Vagina (tissue), 2 donors: ENCODE results near the gene RNF114. TPM values are rescaled to one million over a fixed set of nuclear protein-coding genes. Genes with fewer than 3 reads are reported as not detected.

Experiments
- DNase-seq, 2 donors: peaks; one replicate each; pipeline ENCODE4 v3.0.0-alpha.2; 2017; ENCODE audit errors: extremely low spot score in 2 of 2
- H3K27ac ChIP-seq: fragments of 200-600 bp; sonication (generic); one replicate; pipeline ENCODE4 v1.5.1; 2019
- H3K27me3 ChIP-seq: fragments of 200-600 bp; sonication (generic); one replicate; pipeline ENCODE4 v1.5.1; 2019
- H3K36me3 ChIP-seq, 2 donors: fragments of 200-600 bp; sonication (generic); one replicate each; pipeline ENCODE4 v1.5.1; 2017 to 2019
- H3K4me1 ChIP-seq: fragments of 200-600 bp; sonication (generic); one replicate; pipeline ENCODE4 v1.5.1; 2019
- H3K4me3 ChIP-seq, 2 donors: fragments of 200-600 bp; sonication (generic); 1 replicate in 1 of 2; 2 replicates in 1 of 2; pipeline ENCODE4 v1.5.1; 2016 to 2019
- H3K9me3 ChIP-seq: fragments of 200-600 bp; sonication (generic); one replicate; pipeline ENCODE4 v1.5.1; 2019
- POLR2A ChIP-seq, 2 donors: fragments of 450-650 bp; IDR thresholded peaks; one replicate each; pipeline ENCODE4 v1.6.1; 2017; ENCODE audit warnings: antibody characterized with exemption in 2 of 2, mild to moderate bottlenecking in 2 of 2, moderate library complexity in 2 of 2
- POLR2AphosphoS5 ChIP-seq, 2 donors: sonication (generic); formaldehyde crosslinking; IDR thresholded peaks; one replicate each; pipeline ENCODE4 v1.9.0; 2017; ENCODE audit warnings: antibody characterized with exemption in 2 of 2, mild to moderate bottlenecking in 2 of 2, low read depth in 1 of 2; ENCODE audit not compliant: insufficient read depth in 1 of 2
- intact Hi-C: fragments of 100-400 bp; cut with DNase I; formaldehyde crosslinking; loops from one replicate; pipeline ENCODE4 v1.15.1; 2023
- total RNA-seq: library from RNA; depleted of rRNA; stranded (reverse); fragments of >200 nt; gene quantifications from one replicate; pipeline ENCODE4 v1.2.3, GENCODE V29; 2016
- TF ChIP-seq, protein P1 (sequence below), 3 experiments: fragments of 450-650 bp in 2 of 3; fragments of 200-600 bp in 1 of 3; sonication (generic) in 1 of 3; IDR thresholded peaks; one replicate each; pipeline ENCODE4 v1.5.1; 2017 to 2019; ENCODE audit warnings: antibody characterized with exemption in 3 of 3, mild to moderate bottlenecking in 2 of 3, moderate library complexity in 2 of 3

Gene RNF114
- total RNA-seq, 1 donor from 2014 or later: 153 TPM

DNA sequence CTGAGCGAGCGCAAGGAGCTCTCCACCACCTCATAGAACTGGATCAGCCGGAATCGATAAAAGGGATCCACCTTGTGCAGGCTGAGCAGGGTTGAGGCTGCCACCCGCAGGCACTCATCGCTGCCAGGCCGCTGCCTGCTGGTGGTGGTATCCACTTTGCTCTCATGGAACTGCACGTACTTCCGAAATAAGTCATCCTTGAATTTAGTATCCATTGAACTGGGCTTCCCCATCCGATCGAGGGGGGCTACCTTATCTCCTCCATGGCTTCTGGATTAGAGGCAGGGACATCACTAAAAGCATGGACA lies 28.0 kb upstream of the RNF114 start:
- peaks cover 18% of the 10 kb centered on the region for H3K4me1 ChIP-seq
- peaks cover 0 to 37% of the 10 kb centered on the region in 2 donors for H3K36me3 ChIP-seq
- intact Hi-C loops: no loop called here
- H3K27ac ChIP-seq: no peak overlapping the region
- no peak overlapping the region for H3K4me3 ChIP-seq
- no peaks in the 10 kb centered on the region for H3K27me3 ChIP-seq
- TF ChIP-seq POLR2AphosphoS5 (IDR thresholded peaks at IDR 0.05; ENCODE audit: insufficient read depth in 1 of 2, low read depth in 1 of 2): no peak
- no peak for TF ChIP-seq POLR2A (IDR thresholded peaks at IDR 0.05)
- TF ChIP-seq, protein P1, sequence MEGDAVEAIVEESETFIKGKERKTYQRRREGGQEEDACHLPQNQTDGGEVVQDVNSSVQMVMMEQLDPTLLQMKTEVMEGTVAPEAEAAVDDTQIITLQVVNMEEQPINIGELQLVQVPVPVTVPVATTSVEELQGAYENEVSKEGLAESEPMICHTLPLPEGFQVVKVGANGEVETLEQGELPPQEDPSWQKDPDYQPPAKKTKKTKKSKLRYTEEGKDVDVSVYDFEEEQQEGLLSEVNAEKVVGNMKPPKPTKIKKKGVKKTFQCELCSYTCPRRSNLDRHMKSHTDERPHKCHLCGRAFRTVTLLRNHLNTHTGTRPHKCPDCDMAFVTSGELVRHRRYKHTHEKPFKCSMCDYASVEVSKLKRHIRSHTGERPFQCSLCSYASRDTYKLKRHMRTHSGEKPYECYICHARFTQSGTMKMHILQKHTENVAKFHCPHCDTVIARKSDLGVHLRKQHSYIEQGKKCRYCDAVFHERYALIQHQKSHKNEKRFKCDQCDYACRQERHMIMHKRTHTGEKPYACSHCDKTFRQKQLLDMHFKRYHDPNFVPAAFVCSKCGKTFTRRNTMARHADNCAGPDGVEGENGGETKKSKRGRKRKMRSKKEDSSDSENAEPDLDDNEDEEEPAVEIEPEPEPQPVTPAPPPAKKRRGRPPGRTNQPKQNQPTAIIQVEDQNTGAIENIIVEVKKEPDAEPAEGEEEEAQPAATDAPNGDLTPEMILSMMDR (IDR thresholded peaks at IDR 0.05): no peak
- no peaks in the 10 kb centered on the region for H3K9me3 ChIP-seq
- no peak for DNase-seq

DNA sequence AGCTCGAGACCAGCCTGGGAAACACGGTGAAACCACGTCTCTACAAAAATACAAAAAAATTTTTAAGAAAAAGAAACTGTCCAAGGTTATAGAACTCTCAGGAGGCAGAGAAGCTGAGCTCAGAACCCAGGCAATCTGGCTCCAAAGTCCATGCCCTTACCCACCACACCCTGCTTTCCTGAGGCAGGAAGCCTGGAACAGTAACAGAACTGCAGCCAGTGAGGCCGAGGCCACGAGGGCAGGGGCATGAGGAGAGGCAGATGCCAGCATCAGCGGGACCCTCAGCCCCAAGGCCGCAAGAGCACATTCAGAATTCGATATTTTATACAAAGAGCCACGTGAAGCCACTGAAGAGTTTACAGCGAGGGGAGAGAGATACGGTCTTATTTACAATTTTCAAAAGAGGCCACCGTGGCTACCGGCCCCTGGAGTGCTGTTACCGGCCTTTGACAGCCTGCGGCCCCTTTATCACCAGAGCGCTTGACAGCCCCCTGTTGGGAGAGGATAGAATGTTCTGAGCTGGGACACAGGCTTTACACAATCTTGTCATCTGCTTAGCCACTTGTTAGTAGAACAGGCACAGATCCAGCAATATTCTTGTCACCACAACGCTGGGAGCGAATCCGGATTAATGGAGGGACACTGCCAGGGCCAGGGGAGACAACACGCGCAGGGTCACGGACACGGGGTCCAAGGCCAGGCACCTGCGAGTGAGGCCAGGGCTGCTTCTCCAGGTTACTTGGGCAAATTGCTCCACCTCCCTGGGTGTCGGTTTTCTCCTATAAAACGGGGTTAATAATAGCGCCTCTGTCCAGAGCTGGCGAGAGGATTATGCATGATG lies 26.5 kb upstream of the RNF114 start:
- no peaks in the 10 kb centered on the region for H3K9me3 ChIP-seq
- no peaks in the 10 kb centered on the region for H3K27me3 ChIP-seq
- no peak overlapping the region for H3K27ac ChIP-seq
- no peak overlapping the region for H3K4me3 ChIP-seq
- peaks cover 0 to 33% of the 10 kb centered on the region in 2 donors for H3K36me3 ChIP-seq
- DNase-seq: no peak
- H3K4me1 ChIP-seq: peaks cover 33% of the 10 kb centered on the region
- intact Hi-C loops: no loop called here
- no peak for TF ChIP-seq POLR2A (IDR thresholded peaks at IDR 0.05)
- TF ChIP-seq, protein P1 (IDR thresholded peaks at IDR 0.05): no peak

DNA sequence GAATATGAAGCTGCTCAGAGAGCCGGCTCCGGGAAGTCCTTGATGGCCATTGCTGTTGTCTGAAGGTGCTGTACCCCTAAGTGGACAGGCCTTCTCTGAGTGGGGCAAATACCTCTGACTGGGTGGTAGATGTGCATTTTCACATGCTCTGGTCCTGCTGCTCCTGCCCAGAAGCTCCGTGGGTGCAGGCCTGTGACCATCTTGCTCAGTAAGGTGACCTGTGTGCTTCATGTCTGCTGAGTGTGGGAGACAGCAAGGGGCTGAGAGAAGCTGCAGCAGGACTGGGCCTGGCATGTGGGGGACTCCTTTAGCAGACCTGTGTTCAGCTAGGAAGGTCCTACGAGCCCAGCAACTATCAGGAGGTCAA lies 25.9 kb upstream of the RNF114 start:
- H3K36me3 ChIP-seq: peaks cover 0 to 27% of the 10 kb centered on the region in 2 donors
- H3K9me3 ChIP-seq: no peaks in the 10 kb centered on the region
- no peak overlapping the region for H3K27ac ChIP-seq
- DNase-seq: no peak
- TF ChIP-seq, protein P1 (IDR thresholded peaks at IDR 0.05): no peak
- TF ChIP-seq POLR2A (IDR thresholded peaks at IDR 0.05): no peak
- no peak for TF ChIP-seq POLR2AphosphoS5 (IDR thresholded peaks at IDR 0.05; ENCODE audit: insufficient read depth in 1 of 2, low read depth in 1 of 2)
- peaks cover 37% of the 10 kb centered on the region for H3K4me1 ChIP-seq
- H3K4me3 ChIP-seq: no peak overlapping the region
- intact Hi-C loops: no loop called here
- no peaks in the 10 kb centered on the region for H3K27me3 ChIP-seq

DNA sequence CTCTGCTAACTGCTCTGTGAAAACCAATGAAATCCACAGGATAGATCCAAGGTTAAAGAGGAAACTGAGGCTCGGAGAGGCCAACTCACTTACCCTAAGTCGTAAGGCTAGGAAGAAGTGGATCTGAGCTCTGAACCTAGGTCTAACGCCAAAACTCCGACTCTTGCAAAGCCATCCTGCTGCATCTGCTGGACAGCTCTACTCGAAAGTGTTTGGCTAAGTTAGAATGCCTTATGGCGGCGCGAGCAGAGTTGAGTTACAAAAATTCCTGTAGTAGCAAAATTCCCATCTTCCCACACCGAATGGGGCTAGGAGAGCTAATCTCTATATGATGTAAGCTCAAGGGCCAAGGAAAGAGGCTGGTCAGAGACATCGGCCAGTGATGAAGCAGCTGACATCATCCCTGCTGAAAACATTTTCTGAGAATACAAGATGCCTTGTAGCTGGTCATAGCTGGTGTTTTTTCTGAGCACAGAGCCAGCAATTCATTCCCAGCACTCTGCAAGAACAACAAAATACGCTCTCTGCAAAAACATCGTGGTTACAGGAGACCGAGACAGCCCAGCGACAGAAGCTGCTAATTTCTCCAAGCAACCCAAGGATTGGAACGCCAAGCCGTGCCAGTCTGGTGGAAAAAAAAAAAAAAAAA lies 22.7 kb upstream of the RNF114 start:
- no peaks in the 10 kb centered on the region for H3K36me3 ChIP-seq
- intact Hi-C loops: no loop called here
- H3K27me3 ChIP-seq: no peaks in the 10 kb centered on the region
- H3K9me3 ChIP-seq: no peaks in the 10 kb centered on the region
- no peak overlapping the region for H3K4me3 ChIP-seq
- no peak for DNase-seq
- peaks cover 45% of the 10 kb centered on the region for H3K4me1 ChIP-seq
- no peak overlapping the region for H3K27ac ChIP-seq
- TF ChIP-seq POLR2AphosphoS5 (IDR thresholded peaks at IDR 0.05; ENCODE audit: insufficient read depth in 1 of 2, low read depth in 1 of 2): no peak
- TF ChIP-seq, protein P1 (IDR thresholded peaks at IDR 0.05): no peak
- TF ChIP-seq POLR2A (IDR thresholded peaks at IDR 0.05): no peak
